Cardiac atrium fibroblast (primary cell): ENCODE measurements around the gene SCP2. TPM values are rescaled to one million over a fixed set of nuclear protein-coding genes. Genes with fewer than 3 reads are reported as not detected.

ENCODE experiments used
- total RNA-seq: library from RNA; depleted of rRNA; stranded (reverse); fragments of >200 nt; gene quantifications from 2 replicates; pipeline ENCODE4 v1.2.3, GENCODE V29; 2015

SCP2 gene, protein sequence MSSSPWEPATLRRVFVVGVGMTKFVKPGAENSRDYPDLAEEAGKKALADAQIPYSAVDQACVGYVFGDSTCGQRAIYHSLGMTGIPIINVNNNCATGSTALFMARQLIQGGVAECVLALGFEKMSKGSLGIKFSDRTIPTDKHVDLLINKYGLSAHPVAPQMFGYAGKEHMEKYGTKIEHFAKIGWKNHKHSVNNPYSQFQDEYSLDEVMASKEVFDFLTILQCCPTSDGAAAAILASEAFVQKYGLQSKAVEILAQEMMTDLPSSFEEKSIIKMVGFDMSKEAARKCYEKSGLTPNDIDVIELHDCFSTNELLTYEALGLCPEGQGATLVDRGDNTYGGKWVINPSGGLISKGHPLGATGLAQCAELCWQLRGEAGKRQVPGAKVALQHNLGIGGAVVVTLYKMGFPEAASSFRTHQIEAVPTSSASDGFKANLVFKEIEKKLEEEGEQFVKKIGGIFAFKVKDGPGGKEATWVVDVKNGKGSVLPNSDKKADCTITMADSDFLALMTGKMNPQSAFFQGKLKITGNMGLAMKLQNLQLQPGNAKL
- 157 and 179 TPM in 2 replicates for total RNA-seq

DNA sequence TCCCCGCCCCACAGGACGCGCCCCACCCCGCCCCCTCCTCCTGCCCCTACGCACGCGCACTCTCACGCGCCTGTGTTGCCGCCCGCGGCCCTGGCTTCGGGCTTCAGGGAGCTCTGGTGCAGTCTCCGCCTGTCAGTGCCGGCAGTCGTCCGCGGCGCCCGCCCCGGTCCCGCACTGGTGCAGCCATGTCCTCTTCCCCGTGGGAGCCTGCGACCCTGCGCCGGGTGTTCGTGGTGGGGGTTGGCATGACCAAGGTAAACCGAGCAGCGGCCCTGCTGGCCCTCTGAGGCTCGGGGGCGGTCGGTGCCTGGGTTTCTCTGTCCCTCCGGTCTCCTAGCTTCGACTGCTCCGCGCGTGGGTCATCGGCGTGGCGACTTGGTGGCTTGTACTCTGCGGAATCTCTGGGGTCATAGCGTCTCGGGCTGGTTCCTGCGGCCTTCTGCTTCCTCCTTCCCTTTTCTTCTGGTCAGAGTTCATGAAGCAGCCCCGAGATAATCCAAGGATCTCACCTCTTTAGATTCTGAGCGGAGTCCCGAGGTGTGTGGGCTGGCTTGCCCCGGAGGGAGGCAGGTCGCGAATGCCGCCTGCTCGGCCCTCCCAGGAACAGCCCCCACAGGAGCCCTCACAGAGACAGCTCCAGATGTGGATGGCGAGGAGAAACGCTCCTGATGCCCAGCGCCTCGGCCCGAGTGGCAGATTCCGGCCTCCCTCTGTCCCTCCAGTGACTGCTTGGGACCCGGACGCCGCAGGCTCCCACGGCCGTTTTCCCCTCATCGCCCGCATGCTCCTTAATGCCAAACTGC, at the start of gene SCP2:
TSS of gene SCP2 (plus strand) at position 65 of the 803 bp plus-strand sequence. CDS start at position 186, 121 bp downstream.

DNA sequence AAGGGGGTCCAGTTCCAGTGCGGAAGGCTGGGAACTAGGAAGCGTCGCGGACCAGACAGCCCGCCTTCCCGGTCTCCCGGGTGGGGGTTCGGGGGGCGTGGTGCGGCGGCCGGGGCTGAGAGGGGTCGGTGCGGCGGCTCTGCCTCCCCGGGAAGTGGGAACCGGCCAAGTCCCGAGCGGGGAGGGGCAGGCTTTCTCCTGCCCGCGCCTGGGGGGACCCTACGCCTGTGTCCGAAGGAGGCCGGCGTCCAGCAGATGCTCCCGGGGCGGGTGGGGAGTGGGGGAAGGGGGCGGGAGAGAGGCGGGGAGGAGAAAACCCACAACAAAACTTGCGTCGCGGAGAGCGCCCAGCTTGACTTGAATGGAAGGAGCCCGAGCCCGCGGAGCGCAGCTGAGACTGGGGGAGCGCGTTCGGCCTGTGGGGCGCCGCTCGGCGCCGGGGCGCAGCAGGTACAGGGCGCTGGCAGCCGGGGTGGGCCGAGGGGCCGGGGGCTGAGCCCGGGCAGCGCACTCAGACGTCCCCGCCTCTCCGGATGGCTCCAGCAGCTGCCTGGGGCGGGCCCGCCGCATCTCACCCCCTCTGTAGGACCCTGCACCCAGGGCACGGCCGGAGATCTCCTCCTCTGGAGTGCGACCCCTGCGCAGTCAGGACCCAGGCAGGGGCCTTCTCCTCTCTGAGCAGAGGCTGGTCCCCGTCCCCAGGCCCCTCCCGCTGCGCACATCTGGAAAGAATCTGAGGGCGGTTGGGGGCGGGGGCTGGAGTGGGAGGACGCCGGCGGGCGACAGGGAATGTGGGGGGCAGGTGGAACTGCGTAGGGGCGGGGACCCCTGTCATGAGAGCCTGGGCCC, 135.0 kb downstream of the SCP2 start, which contains the start of gene PODN:
TSS of gene PODN (plus strand) at position 355 of the 849 bp plus-strand sequence. CDS start 7,643 bp downstream, outside the sequence.

Other genes with a start within 250 kb of the SCP2 start
- 10.7 and 13.9 TPM in 2 replicates for gene COA7, start 228.9 kb upstream of the SCP2 start, total RNA-seq
- 26.4 and 34.2 TPM in 2 replicates for gene ZYG11B, start 200.8 kb upstream of the SCP2 start, total RNA-seq
- gene ZYG11A, start 84.5 kb upstream of the SCP2 start, total RNA-seq = under 0.01 TPM in 1 of 2 replicates, not detected in the other
- gene ECHDC2, start 5.5 kb upstream of the SCP2 start, total RNA-seq = 17.0 and 33.8 TPM in 2 replicates
- gene PODN, start 134.9 kb downstream of the SCP2 start, total RNA-seq = 12.1 and 18.5 TPM in 2 replicates
- 0.97 TPM in 1 of 2 replicates, not detected in the other for gene SLC1A7, start 215.4 kb downstream of the SCP2 start, total RNA-seq